GM18861 (cell line): ENCODE results near the gene HEG1.
"Not testable (repeated sequence)": the region's sequence is repeated elsewhere in the genome, so short reads cannot be mapped to it uniquely, and the experiment has no call there.

Source experiments
- ATAC-seq: cut with Tn5 transposase; IDR thresholded peaks from one replicate; pipeline ENCODE4 v1.9.1; 2021; ENCODE audit not compliant: unreplicated experiment

The HEG1 gene, protein sequence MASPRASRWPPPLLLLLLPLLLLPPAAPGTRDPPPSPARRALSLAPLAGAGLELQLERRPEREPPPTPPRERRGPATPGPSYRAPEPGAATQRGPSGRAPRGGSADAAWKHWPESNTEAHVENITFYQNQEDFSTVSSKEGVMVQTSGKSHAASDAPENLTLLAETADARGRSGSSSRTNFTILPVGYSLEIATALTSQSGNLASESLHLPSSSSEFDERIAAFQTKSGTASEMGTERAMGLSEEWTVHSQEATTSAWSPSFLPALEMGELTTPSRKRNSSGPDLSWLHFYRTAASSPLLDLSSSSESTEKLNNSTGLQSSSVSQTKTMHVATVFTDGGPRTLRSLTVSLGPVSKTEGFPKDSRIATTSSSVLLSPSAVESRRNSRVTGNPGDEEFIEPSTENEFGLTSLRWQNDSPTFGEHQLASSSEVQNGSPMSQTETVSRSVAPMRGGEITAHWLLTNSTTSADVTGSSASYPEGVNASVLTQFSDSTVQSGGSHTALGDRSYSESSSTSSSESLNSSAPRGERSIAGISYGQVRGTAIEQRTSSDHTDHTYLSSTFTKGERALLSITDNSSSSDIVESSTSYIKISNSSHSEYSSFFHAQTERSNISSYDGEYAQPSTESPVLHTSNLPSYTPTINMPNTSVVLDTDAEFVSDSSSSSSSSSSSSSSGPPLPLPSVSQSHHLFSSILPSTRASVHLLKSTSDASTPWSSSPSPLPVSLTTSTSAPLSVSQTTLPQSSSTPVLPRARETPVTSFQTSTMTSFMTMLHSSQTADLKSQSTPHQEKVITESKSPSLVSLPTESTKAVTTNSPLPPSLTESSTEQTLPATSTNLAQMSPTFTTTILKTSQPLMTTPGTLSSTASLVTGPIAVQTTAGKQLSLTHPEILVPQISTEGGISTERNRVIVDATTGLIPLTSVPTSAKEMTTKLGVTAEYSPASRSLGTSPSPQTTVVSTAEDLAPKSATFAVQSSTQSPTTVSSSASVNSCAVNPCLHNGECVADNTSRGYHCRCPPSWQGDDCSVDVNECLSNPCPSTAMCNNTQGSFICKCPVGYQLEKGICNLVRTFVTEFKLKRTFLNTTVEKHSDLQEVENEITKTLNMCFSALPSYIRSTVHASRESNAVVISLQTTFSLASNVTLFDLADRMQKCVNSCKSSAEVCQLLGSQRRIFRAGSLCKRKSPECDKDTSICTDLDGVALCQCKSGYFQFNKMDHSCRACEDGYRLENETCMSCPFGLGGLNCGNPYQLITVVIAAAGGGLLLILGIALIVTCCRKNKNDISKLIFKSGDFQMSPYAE (N-terminal part only)

DNA sequence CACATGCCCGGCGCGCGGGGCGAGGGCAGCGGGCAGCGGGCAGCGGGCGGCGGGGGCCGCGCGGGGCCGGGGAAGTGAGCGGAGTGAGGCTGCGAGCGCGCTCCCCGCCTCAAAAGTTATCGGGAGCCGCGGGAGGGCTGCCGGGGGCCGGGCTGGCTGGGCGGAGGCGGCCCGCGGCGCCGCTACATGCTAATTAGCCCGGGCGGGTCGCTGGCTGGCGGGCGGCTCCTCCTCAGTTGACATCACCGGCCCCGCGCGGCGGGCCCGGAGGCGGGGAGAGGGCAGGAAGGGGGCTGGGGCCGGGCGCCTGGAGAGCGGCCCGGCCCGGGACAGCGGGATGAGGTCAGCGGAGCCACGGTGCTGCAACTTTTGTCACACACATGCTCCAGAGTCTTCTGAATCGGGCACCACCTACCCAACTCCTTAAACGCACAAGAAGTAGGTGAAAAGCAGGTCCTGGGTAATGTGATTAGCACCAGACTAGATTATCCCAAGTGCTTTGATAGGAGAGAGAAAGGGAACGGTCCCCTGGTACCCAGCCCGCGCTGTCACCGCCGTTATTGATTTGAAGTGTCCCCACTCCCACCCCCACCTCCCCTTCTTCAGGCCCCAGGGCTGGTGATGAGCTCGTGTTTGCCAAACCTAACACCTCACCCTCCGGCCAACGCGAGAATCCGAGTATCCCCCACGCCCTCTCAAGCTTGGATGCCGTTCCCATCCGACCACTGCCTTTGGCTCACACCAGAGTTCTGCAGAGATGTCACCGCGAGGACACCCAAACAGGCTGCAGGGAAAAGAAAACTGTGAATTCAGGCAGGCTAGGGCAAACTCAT lies at the start of gene HEG1:
Gene HEG1, minus strand, starts transcription at position 85 of the 833 bp plus-strand sequence. CDS start 107 bp downstream, outside the sequence.
- ATAC-seq: peak; percentile 46

DNA sequence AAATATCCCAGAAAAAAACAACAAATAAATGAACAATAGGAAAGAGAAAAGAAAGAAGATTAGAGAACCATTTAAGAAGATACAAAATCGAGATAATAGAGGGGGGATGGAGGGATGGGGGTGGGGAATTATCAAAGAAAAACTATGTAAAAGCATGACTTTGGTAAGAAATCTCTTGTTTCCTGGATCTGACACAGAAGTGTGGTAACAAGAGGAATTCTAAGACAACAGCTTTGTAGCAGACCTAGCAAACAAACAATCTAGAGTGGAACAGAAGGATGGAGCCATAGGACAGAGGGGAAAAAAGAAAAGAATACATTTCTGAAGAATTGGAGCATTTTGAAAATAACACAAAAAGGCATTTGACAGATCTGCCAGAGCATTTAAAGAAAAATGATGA lies 49.3 kb upstream of the HEG1 start:
- no peak for ATAC-seq

DNA sequence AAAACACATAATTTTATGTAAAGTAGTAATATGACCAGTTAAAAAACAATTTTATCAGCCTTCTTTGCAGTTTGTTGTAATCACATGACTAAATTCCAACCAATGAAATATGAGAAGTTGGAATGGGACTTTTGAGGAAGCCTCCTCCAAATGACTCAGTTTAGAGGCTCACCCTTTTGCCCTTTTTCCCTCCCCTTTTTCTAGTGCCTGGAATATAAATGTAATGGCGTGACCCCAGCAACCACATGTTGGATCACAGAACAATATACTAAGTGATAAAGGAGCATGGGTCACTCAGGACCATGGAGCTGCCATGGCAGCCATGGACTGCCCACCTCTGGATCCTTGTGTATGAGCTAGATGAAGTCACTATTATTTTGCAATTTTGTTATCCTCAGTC lies 48.8 kb upstream of the HEG1 start:
- ATAC-seq: no peak

DNA sequence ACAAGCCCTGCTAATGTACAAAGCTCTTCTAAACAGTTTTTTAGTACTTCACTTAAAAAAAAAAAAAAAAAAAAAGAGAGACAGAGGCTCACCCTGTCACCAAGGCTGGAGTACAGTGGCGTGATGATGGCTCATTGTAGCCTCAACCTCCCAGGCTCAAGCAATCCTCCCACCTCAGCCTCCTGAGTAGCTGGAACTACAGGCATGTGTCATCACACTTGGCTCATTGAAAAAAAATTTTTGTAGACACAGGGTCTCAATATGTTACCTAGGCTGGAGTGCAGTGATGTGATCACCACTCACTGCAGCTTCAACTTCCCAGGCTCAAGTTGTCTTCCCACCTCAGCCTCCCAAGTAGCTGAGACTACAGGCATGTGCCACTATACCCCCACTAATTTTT lies 47.6 kb upstream of the HEG1 start:
- no peak for ATAC-seq

DNA sequence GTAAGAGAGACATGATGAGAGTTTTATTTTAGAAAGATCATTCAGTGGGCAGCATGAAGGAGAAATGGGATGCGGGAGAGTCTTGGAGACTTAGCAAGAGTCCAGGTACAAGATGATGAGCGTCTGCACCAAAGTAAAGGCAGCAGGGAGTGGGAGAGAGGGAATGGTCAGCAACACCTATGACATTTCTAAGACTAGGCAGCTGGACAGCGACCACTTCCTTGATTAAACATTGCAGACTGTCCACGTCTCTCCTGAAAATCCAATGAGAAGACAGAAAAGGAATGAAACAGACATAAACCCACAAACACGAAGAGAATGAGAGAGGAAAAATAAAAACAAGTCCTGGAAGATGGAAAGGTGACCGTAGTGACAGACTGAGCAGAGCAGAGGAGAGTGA lies 46.7 kb upstream of the HEG1 start:
- no peak for ATAC-seq

DNA sequence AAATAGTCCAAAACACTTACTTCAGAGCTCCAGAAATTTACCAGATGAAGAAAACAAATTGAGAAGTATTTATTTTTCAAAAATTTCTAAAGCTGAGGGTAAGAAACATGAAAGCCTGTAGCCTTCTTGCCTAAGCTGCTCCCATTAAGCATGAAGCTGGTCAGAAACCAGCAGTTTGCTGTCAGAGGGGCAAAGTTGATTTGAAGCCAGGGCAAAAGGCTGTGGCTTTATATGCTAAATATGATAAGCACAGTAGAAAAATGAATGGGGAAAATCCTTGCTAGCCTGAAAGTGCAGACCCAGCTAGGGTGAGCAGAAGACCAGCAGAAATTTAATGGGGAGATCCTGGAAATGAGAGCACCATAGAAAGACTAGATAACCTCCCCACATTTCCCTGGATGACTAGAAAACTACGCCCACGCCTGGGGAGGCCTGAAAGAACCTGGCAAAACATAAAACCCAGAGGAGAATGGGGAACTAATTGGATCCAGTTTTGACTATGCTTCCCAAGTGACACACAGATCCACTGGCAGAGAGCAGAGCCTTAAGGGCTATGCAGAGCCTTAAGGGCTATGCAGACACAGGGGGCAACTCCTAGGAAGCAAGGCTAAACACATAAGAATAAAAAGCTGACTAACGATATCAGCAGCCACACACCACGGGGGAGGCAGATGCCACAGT lies 43.0 kb upstream of the HEG1 start:
- no peak for ATAC-seq

DNA sequence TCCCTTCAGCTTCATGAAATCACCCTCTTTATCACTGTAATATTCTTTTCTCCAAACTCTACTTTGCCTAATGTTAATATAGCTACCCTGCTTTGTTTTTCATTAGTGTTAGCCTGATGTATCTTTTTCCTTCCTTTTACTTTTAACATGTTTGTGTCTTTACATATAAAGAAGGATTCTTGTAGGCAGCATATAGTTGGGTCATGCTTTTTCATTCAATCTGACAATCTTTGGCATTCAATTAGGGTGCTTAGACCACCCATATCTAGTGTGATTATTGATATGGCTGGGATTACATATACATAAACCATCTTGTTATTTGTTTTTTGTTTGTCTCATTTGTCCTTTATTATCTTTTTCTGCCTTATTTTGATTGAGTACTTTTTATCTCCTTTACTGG lies 34.9 kb upstream of the HEG1 start:
- ATAC-seq: no peak

DNA sequence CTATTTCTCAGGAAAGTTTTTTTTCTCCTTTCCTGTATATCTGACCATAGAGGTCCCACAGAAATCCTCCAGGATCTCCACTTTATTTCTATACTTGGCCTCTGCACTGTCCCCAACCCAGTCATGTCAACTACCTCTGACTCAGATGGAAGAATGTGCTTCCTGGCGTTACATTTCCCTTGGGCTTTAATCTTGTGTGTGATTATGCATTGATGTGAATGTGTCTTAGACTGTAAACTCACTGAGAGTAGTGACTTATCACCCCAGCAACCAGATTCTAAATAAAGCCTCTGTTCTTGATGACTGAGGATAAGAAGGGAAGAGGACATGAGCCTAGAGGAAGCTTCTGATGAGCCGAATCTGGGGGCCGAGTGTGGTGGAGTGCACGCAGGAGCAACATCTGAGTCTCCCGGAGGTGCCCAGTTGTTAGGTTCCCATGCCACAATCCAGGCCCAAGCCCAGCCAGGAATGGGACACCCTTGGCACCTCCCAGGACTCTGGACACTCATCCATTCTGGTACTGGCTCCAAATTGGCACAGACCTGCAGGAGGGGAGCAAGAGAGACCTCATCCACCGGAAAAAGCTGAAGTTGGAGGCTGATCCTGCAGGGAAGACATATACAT lies 32.1 kb upstream of the HEG1 start:
- ATAC-seq: no peak

DNA sequence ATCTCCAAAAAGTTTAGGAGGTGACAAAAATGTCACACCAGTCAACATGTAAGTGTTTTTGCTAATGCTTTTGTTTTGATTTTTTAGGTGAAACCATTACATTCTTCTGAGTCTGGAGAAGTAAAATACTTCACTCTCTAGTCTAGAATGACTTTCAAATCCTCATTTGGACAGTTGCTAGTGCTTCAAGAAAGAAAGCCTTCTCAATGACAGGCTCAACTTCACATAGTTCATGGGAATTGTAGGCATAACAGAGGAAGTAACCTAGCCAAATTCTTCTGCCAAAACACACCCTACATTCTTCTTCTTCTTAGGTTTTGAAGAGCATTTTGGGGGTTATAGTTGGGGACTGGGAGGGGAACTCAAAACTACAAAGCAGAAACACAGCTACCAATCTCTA lies 29.4 kb upstream of the HEG1 start:
- no peak for ATAC-seq

DNA sequence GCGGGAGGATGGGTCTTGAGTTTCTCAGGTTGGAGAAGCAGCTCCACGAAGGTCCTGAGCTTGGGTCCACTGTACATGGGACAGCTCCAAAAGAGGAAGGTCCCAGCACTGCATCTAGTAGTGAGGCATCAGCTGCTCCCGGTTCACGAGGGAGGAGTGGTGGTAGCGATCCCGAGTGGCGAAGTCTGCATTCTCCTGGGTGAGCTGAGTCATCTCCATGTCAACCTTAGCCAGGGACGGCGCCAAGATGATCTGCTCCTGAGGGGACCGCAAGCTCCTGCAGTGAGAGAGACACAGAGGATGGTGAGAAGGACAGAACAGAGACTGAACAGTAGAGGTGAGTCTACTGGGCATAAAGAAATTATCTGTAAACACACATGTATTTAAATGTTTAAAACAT lies 28.0 kb upstream of the HEG1 start:
- ATAC-seq: no peak

DNA sequence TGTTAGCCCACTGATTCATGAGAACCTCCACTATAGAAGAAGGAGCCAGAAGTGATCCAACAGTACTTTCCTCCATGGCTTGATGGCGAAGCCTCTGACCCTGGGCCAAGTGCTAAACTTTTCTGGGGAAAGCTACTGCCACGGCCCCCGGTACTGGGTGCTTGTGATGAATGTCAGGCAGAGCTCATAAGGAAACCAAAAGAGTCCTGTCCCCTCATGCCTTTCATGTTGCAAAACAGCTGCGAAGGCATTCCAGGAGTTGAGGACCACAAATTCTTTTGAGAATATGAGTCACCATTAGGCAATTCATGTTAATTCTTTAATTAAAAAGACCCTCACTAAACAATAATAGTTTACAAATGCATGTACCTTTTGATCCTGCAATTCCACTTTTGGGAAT lies 26.5 kb upstream of the HEG1 start:
- ATAC-seq: not testable (repeated sequence)

DNA sequence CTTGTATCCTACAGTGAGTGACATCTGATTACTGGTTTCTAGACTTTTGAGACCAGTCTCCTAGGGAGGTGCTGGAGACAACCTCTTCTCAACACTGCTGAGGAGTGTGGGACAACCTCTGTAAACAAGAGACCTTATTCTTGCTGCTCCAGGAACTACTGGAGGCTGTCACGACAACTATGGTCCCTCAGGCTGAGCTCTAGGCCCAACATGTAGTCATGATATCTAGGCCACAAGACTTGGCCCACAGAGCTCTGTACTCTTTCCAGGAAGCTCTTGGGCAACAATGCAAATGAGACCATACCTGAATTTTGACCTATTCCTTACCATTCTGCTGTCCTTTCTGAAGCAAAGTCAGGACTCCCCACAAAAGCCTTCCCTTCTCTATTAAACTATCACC lies 24.3 kb upstream of the HEG1 start:
- ATAC-seq: no peak

DNA sequence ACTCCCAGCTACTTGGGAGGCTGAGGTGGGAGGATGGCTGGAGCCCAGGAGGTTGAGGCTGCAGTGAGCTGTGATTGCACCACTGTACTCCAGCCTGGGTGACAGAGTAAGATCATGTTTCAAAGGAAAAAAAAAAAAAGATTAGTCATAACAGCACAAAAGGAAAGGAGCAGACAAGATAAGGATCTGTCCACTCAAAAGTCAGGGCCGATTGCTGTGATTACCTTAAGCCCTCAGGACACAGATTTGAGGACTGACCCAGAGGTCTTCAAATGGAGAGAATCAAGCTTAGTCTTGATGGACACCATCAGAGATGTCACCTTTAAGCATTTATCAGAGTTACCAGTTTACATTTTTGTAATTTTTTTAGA lies 23.9 kb upstream of the HEG1 start:
- ATAC-seq: no peak

DNA sequence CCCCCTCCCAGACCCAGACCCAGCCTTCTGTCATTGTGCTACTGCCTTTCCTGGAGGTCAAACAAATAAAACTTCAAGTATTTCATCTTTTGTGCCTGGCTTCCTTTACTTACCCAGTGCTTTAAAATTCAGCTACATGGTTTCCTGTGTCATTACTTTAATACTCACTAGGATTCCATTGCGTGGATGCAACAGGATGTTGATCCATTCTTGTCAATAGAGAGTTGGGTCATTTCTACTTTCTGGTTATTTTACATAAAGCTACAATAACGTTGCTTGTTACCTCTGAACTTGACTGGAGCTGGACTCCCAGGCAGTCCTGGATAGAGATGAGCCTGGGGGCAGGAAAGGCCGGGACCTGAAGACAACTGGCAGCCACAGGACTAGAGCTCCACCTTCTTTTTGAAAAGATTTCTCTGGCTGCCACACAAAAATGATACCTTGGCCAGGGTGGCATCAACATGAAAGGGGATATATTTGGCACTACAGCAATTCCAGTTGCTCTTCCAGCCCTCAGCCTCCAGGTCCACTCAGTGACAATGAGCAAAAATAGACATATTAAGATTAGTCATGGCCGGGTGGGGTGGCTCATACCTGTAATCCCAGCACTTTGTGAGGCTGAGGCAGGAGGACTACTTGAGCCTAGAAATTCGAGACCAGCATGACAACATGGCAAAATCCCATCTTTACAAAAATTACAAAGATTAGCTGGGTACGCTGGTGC lies 23.3 kb upstream of the HEG1 start:
- no peak for ATAC-seq

DNA sequence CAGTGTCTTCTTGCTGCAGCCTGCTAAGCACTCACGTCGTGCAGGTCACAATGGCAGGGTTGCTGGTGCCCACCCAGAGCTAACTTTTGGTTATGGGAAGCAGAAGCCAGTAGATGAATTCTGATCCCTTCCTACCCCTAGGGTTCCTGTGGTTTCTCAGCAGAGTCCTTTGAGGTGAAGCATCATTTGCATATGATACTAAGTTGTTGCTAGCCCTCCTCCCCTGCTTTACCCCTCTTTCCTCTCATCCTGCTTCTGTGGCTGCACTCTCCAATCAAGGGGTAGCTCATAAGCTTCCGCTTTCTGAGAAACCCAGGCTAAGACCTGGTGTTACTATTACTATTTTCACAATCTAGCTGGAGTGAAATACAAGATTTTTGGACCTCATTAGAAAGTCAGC lies 22.1 kb upstream of the HEG1 start:
- no peak for ATAC-seq

DNA sequence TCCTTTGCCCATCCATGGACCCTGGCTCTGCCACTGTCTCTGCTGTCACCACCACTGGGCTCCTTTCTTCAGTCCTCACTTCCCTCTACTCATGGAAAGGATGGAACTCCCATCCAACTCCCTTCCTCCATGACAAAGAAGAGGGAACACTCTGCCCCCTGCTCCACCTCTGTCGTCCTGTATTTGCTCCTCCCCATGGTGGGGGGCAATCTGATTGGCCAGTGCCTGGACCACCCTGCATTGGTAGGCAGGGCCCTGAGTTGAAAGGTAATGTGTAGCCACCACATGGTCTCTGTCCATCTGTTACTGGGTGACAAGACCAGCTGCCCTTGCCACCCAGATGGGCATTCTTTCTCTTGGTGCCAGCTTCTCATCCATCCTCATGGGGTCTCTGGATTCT lies 20.7 kb upstream of the HEG1 start:
- ATAC-seq: no peak

DNA sequence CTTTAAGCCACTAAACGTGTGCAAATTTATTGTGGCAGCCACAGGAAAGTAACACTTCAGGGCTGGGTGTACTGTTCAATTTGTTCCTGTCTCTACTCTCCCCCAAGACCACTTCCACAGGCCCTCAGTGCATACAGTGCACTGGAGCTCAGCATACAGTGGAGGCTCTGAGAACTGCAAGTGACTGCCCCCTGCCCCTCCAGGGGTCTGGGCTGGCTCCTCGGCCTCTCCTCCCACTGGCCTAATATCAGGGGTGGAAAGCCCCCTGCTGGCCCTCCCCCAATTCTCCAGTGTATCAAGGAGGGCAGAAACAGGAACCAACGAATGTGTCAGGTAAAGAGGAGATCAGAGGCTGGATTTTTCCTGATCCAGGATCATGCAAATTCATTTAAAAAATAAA lies 19.9 kb upstream of the HEG1 start:
- ATAC-seq: no peak

DNA sequence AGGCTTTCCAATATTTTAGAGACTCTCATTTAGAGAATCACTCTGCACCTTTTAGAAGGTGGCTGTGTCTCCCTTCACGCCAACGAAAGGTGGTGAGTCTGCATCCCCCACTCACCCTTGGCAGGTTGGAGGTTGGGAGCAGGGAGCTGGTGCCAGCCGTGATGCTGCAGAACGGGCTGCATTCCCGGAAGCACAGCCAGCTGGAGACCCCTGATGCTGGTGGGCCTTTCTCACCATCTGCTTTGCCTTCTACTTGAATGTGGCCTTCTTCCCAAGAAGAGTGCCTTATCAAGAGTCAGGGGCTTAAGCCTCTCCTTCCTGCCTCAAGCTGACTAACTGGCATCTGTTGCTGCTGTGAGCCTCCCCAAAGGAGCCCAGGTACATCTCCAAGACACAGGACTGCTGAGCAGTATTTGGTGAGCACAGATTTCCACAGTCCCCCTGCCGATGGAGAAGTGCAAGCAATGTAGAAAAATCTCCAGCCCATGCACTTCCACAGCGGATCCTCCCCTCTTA lies 17.7 kb upstream of the HEG1 start:
- no peak for ATAC-seq
